OCI-LY7 (cell line): ENCODE data around the gene GABPB2. TPM values are rescaled to one million over a fixed set of nuclear protein-coding genes. Genes with fewer than 3 reads are reported as not detected.

Experiments used
- BruUV-seq: library from RNA; stranded (reverse); fragments of 400-500 nt; replicated peaks from 2 replicates; lab custom pipeline; 2021; lab: Mats Ljungman, UMichigan
- CTCF ChIA-PET: fragments of 300-600 bp; sonication (Branson Sonifier 250); formaldehyde crosslinking; loops from one replicate; lab custom pipeline; 2022; ENCODE audit warnings: antibody characterized with exemption; ENCODE audit not compliant: unreplicated experiment; lab: Charles Lee
- POLR2A ChIA-PET: fragments of 300-600 bp; sonication (Branson Sonifier 250); formaldehyde crosslinking; loops from one replicate; lab custom pipeline; 2022; ENCODE audit warnings: antibody characterized with exemption; lab: Charles Lee
- DNase-seq: peaks from one replicate; pipeline ENCODE4 v3.0.0-alpha.2; 2015; ENCODE audit warnings: low spot score
- H2AFZ ChIP-seq: fragments of 200-600 bp; sonication (generic), shearing (Covaris generic); 2 replicates; pipeline ENCODE4 v1.6.1; 2014; ENCODE audit warnings: mild to moderate bottlenecking, antibody characterized with exemption, low read length, moderate library complexity
- H3K27ac ChIP-seq: fragments of 200-600 bp; sonication (generic); 2 replicates; pipeline ENCODE4 v1.5.1; 2014; ENCODE audit warnings: mixed run types, low read depth, mild to moderate bottlenecking, moderate library complexity, low read length, inconsistent platforms; ENCODE audit not compliant: poor library complexity, severe bottlenecking
- H3K36me3 ChIP-seq: fragments of 200-600 bp; sonication (generic); 2 replicates; pipeline ENCODE4 v1.6.1; 2014; ENCODE audit warnings: mild to moderate bottlenecking, antibody characterized with exemption, low read length, moderate library complexity, mixed read lengths; ENCODE audit not compliant: insufficient read depth
- H3K4me1 ChIP-seq: fragments of 200-600 bp; sonication (generic); 2 replicates; pipeline ENCODE4 v1.5.1; 2014; ENCODE audit warnings: mild to moderate bottlenecking, low read length; ENCODE audit not compliant: insufficient read depth, poor library complexity, severe bottlenecking
- H3K4me2 ChIP-seq: fragments of 200-600 bp; sonication (generic); 2 replicates; pipeline ENCODE4 v1.6.1; 2014; ENCODE audit warnings: mild to moderate bottlenecking, low read length
- H3K4me3 ChIP-seq: fragments of 200-600 bp; sonication (generic); 2 replicates; pipeline ENCODE4 v1.5.1; 2014; ENCODE audit warnings: mild to moderate bottlenecking, low read depth, low read length; ENCODE audit not compliant: poor library complexity, severe bottlenecking
- H3K79me2 ChIP-seq: fragments of 200-600 bp; sonication (generic); 2 replicates; pipeline ENCODE4 v1.6.1; 2016; ENCODE audit warnings: low read depth, mild to moderate bottlenecking, low read length, moderate library complexity, mixed read lengths; ENCODE audit not compliant: insufficient read depth
- H3K9me2 ChIP-seq: fragments of 200-600 bp; sonication (generic); 2 replicates; pipeline ENCODE4 v1.6.1; 2016; ENCODE audit warnings: mild to moderate bottlenecking, low read length, mixed read lengths; ENCODE audit not compliant: insufficient read depth
- H3K9me3 ChIP-seq: fragments of 200-600 bp; sonication (generic); 2 replicates; pipeline ENCODE4 v1.6.1; 2014; ENCODE audit warnings: mild to moderate bottlenecking, mixed run types, low read length, mixed read lengths
- H4K20me1 ChIP-seq: fragments of 200-600 bp; sonication (generic); 2 replicates; pipeline ENCODE4 v1.6.1; 2014; ENCODE audit warnings: mild to moderate bottlenecking, antibody characterized with exemption, low read length, moderate library complexity, mixed read lengths; ENCODE audit not compliant: insufficient read depth
- CTCF ChIP-seq: fragments of 200-600 bp; sonication (generic); conservative IDR thresholded peaks from 2 replicates; pipeline ENCODE4 v1.5.1; 2014; ENCODE audit warnings: mild to moderate bottlenecking, antibody characterized with exemption, low read length, moderate library complexity, mixed read lengths
- EZH2phosphoT487 ChIP-seq: fragments of 200-600 bp; sonication (generic); IDR thresholded peaks from 2 replicates; pipeline ENCODE4 v1.6.1; 2018; ENCODE audit warnings: low read depth, borderline replicate concordance, mild to moderate bottlenecking, mixed run types, antibody characterized with exemption, low read length, moderate library complexity, mixed read lengths
- intact Hi-C: fragments of 100-400 bp; cut with micrococcal nuclease; formaldehyde crosslinking; loops from one replicate; pipeline ENCODE4 v1.10.0; 2022; ENCODE audit not compliant: unreplicated experiment
- total RNA-seq, 2 experiments: library from RNA; depleted of rRNA in 1 of 2; stranded (reverse); fragments of >200 nt in 1 of 2; shearing (Covaris generic) in 1 of 2; gene quantifications; 2 replicates each; pipeline ENCODE4 v1.2.3, GENCODE V29; 2014 to 2022

Gene GABPB2
- total RNA-seq, 2 experiments from 2014 or later: 17.2 to 20.0 TPM

GRCh38 chr1:151051356-151052009 lies 19.1 kb upstream of the GABPB2 start:
- Histone ChIP-seq H3K27ac (no peak overlapping the region), H3K4me3 (no peak overlapping the region), H3K9me2 (no peaks in the 10 kb centered on the region), H3K4me2 (no peak overlapping the region), H4K20me1 (0 out of 2 replicates have a peak, but pooled peaks cover 1% of the 10 kb centered on the region), H2AFZ (no peak overlapping the region), H3K4me1 (peaks cover 6% of the 10 kb centered on the region), H3K9me3 (no peaks in the 10 kb centered on the region), H3K36me3 (peaks cover 69% of the 10 kb centered on the region), H3K79me2 (peaks cover 10% of the 10 kb centered on the region; the same call in 1 of the 2 replicates)
- TF ChIP-seq EZH2phosphoT487 (no peak), CTCF (no peak)
- CTCF ChIA-PET: no interaction called here
- TSS peak; percentile 35 for BruUV-seq
- intact Hi-C loops: no loop called here
- POLR2A ChIA-PET: interaction anchor here (0.5 kb wide), 1 partner anchor 40 kb away, joined by 4 read pairs; no protein-coding TSS in a partner anchor
- no peak for DNase-seq

GRCh38 chr1:151054971-151055547 lies 15.5 kb upstream of the GABPB2 start:
- Histone ChIP-seq H2AFZ (no peak overlapping the region), H3K27ac (no peak overlapping the region), H3K4me2 (no peak overlapping the region), H3K4me1 (peaks cover 24% of the 10 kb centered on the region), H3K9me3 (no peaks in the 10 kb centered on the region), H3K79me2 (peaks cover 41% of the 10 kb centered on the region), H3K9me2 (no peaks in the 10 kb centered on the region), H3K4me3 (no peak overlapping the region), H3K36me3 (peaks cover 82% of the 10 kb centered on the region), H4K20me1 (peaks cover 14% of the 10 kb centered on the region; the same call in 1 of the 2 replicates)
- no peak for DNase-seq
- intact Hi-C loops: loop anchor here (5.0 kb wide), 1 partner anchor 48 kb away; the partner anchor contains the start of genes MINDY1 and PRUNE1
- TF ChIP-seq EZH2phosphoT487 (no peak), CTCF (no peak)
- ChIA-PET CTCF (no interaction called here), POLR2A (interaction anchor here (0.8 kb wide), 1 partner anchor 11 kb away, joined by 3 read pairs; no protein-coding TSS in a partner anchor)
- no TSS peak for BruUV-seq
